Fibroblast of lung (primary cell): Measurements from ENCODE around the gene NFKBIL1.

ENCODE experiments used
- EZH2 ChIP-seq: IDR thresholded peaks from 2 replicates; pipeline ENCODE4 v1.5.1; 2012; ENCODE audit warnings: low read length, control low read depth, mild to moderate bottlenecking; ENCODE audit errors: missing control alignments
- TF ChIP-seq, protein P1 (sequence below), 2 donors: IDR thresholded peaks in 1 of 2; conservative IDR thresholded peaks in 1 of 2; 1 replicate in 1 of 2; 2 replicates in 1 of 2; pipeline ENCODE4 v1.5.1; 2011 to 2012; ENCODE audit warnings: low read length in 2 of 2, control low read depth in 1 of 2, inconsistent platforms in 1 of 2, low read depth in 1 of 2, mild to moderate bottlenecking in 1 of 2

DNA sequence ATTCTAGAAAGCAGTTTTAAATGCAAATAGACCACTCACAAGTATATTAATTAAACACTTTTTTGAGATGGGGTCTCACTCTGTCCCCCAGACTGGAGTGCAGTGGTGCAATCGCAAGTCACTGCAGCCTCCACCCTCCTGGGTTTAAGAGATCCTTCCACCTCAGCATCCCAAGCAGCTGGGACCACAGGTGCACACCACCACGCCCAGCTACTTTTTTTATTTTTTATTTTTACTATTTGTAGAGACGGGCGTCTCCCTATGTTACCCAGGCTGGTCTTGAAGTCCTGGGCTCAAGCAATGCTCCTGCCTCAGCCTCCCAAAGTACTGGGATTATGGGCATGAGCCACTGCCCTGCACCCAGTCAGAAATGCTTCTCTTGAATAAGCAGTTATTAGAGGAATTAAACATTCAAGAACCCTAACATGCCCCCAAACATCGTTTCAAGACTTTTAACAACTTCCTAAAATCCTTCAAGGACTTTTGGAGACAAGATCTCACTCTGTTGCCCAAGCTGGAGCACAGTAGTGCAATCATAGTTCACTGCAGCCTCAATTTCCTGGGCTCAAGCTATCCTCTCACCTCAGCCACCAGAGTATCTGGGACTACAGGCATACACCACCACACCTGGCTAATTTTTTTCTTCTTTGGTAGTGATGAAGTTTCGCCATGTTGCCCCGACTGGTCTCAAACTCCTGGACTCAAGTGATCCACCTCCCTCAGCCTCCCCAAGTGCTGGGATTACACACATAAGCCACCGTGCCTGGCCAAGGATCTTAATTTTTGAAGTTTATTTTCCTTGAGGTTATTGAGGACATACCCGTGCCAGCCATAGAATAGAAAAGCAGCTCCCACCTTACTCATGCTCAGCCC lies 15.4 kb upstream of the NFKBIL1 start:
- TF ChIP-seq, protein P1, sequence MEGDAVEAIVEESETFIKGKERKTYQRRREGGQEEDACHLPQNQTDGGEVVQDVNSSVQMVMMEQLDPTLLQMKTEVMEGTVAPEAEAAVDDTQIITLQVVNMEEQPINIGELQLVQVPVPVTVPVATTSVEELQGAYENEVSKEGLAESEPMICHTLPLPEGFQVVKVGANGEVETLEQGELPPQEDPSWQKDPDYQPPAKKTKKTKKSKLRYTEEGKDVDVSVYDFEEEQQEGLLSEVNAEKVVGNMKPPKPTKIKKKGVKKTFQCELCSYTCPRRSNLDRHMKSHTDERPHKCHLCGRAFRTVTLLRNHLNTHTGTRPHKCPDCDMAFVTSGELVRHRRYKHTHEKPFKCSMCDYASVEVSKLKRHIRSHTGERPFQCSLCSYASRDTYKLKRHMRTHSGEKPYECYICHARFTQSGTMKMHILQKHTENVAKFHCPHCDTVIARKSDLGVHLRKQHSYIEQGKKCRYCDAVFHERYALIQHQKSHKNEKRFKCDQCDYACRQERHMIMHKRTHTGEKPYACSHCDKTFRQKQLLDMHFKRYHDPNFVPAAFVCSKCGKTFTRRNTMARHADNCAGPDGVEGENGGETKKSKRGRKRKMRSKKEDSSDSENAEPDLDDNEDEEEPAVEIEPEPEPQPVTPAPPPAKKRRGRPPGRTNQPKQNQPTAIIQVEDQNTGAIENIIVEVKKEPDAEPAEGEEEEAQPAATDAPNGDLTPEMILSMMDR (conservative IDR thresholded peaks at IDR 0.05 in 1 of 2, IDR thresholded peaks at IDR 0.05 in 1 of 2; ENCODE audit: low read depth in 1 of 2, low read length in 2 of 2), result no peak
- TF ChIP-seq EZH2, result no peak
